A549 (cell line): ENCODE results near the gene MUC6. TPM values are rescaled to one million over a fixed set of nuclear protein-coding genes. Genes with fewer than 3 reads are reported as not detected.

Source experiments
- ATAC-seq, 2 experiments: fragments of 200-7000 bp in 1 of 2; fragments of >200 bp in 1 of 2; cut with Nextera tagmentation in 1 of 2; cut with Tn5 transposase in 1 of 2; 3 replicates each; pipeline versions ENCODE4 v1.8.0 to v1.9.1; 2018 to 2020; ENCODE audit warnings: mild to moderate bottlenecking in 1 of 2, moderate library complexity in 1 of 2
- CTCF ChIA-PET: fragments of 300-600 bp; sonication (Branson Sonifier 250); formaldehyde crosslinking; extraction: SDS; loops from one replicate; lab custom pipeline; 2021; ENCODE audit warnings: antibody characterized with exemption, inconsistent platforms; lab: Yijun Ruan, JAX
- POLR2A ChIA-PET: fragments of 350-600 bp; formaldehyde crosslinking; extraction: SDS; loops from one replicate; lab custom pipeline; 2021; ENCODE audit warnings: antibody characterized with exemption, inconsistent platforms; lab: Yijun Ruan, JAX
- DNase-seq, 2 experiments: peaks; one replicate each; pipeline versions ENCODE4 v3.0.0 to v3.0.0-alpha.2; 2011 to 2016; ENCODE audit warnings: low read depth in 1 of 2, low spot score in 1 of 2
- FAIRE-seq: peaks from 2 replicates; lab custom pipeline; 2011; peaks lifted over from hg19 to GRCh38; lab: Jason Lieb, UNC
- H3K27ac ChIP-seq, 2 experiments: fragments of >200 bp; sonication (Bioruptor Twin); formaldehyde crosslinking; 3 replicates each; pipeline ENCODE4 v1.5.1; 2016 to 2017
- H3K4me1 ChIP-seq: fragments of >200 bp; sonication (Bioruptor Twin); formaldehyde crosslinking; 3 replicates; pipeline ENCODE4 v1.6.1; 2016
- H3K4me2 ChIP-seq: fragments of >200 bp; sonication (Bioruptor Twin); formaldehyde crosslinking; 3 replicates; pipeline ENCODE4 v1.6.1; 2016
- H3K4me3 ChIP-seq: fragments of >200 bp; sonication (Bioruptor Twin); formaldehyde crosslinking; 3 replicates; pipeline ENCODE4 v1.5.1; 2016
- H3K9me3 ChIP-seq: fragments of >200 bp; sonication (Bioruptor Twin); formaldehyde crosslinking; 3 replicates; pipeline ENCODE4 v1.6.1; 2016
- BCL3 ChIP-seq: fragments of >200 bp; sonication (Bioruptor Twin); formaldehyde crosslinking; IDR thresholded peaks from 3 replicates; pipeline ENCODE4 v1.6.1; 2016
- CBX8 ChIP-seq: fragments of 200-600 bp; sonication (generic); IDR thresholded peaks from 2 replicates; pipeline ENCODE4 v1.6.1; 2016
- CHD2 ChIP-seq: fragments of 150-350 bp; IDR thresholded peaks from 2 replicates; pipeline ENCODE4 v1.6.1; 2014; ENCODE audit warnings: low read length; ENCODE audit not compliant: partially characterized antibody
- EHF ChIP-seq: fragments of 250-450 bp; sonication (Bioruptor Pico); IDR thresholded peaks from 2 replicates; pipeline ENCODE4 v1.5.0; 2020; ENCODE audit warnings: mild to moderate bottlenecking
- EHMT2 ChIP-seq: fragments of 200-600 bp; sonication (generic); IDR thresholded peaks from 2 replicates; pipeline ENCODE4 v1.6.1; 2016; ENCODE audit warnings: antibody characterized with exemption, low read depth, mild to moderate bottlenecking, moderate library complexity
- ESRRA ChIP-seq: fragments of 150-350 bp; IDR thresholded peaks from 2 replicates; pipeline ENCODE4 v1.6.1; 2014; ENCODE audit warnings: mild to moderate bottlenecking, low read length, borderline replicate concordance
- FOSL2 ChIP-seq, 2 experiments: fragments of 450-650 bp in 1 of 2; fragments of >200 bp in 1 of 2; sonication (Bioruptor Twin) in 1 of 2; formaldehyde crosslinking; IDR thresholded peaks; 2 replicates each; pipeline versions ENCODE4 v1.5.0 to v1.6.1; 2016 to 2020; ENCODE audit warnings: mild to moderate bottlenecking in 1 of 2, moderate library complexity in 1 of 2
- HOXB5 ChIP-seq: fragments of 250-450 bp; sonication (Bioruptor Pico); IDR thresholded peaks from 2 replicates; pipeline ENCODE4 v1.5.0; 2020; ENCODE audit warnings: mild to moderate bottlenecking, moderate library complexity
- JUN ChIP-seq, 2 experiments: fragments of >200 bp; sonication (Bioruptor Twin); formaldehyde crosslinking; IDR thresholded peaks; 2 replicates in 1 of 2; 3 replicates in 1 of 2; pipeline ENCODE4 v1.6.1; 2016 to 2017
- KDM1A ChIP-seq: fragments of 200-600 bp; sonication (generic); IDR thresholded peaks from 2 replicates; pipeline ENCODE4 v1.6.1; 2016; ENCODE audit warnings: low read depth, mild to moderate bottlenecking
- MAX ChIP-seq: IDR thresholded peaks from 2 replicates; pipeline ENCODE4 v1.6.1; 2012
- MAZ ChIP-seq: fragments of 150-350 bp; IDR thresholded peaks from 2 replicates; pipeline ENCODE4 v1.6.1; 2014; ENCODE audit warnings: antibody characterized with exemption, low read depth, low read length, borderline replicate concordance
- MYC ChIP-seq: IDR thresholded peaks from 2 replicates; pipeline ENCODE4 v1.6.1; 2012; ENCODE audit warnings: mild to moderate bottlenecking, inconsistent platforms, low read length, improper control_type of control experiment, borderline replicate concordance
- NPAS2 ChIP-seq: fragments of 250-450 bp; sonication (Bioruptor Pico); IDR thresholded peaks from 2 replicates; pipeline ENCODE4 v1.8.0; 2022; ENCODE audit warnings: mild to moderate bottlenecking, moderate library complexity, borderline replicate concordance
- NR3C1 ChIP-seq: fragments of >200 bp; sonication (Bioruptor Twin); formaldehyde crosslinking; IDR thresholded peaks from 3 replicates; pipeline ENCODE4 v1.6.1; 2017
- PHF8 ChIP-seq: fragments of 200-600 bp; sonication (generic); IDR thresholded peaks from 2 replicates; pipeline ENCODE4 v1.6.1; 2016; ENCODE audit warnings: low read depth, mild to moderate bottlenecking, antibody characterized with exemption, moderate library complexity, borderline replicate concordance
- POLR2A ChIP-seq: IDR thresholded peaks from 2 replicates; pipeline ENCODE4 v1.6.1; 2012; ENCODE audit warnings: mild to moderate bottlenecking, low read length
- POLR2AphosphoS2 ChIP-seq: conservative IDR thresholded peaks from 2 replicates; pipeline ENCODE4 v1.6.1; 2012; ENCODE audit warnings: low read length, improper control_type of control experiment, inconsistent platforms
- RAD21 ChIP-seq, 2 experiments: fragments of >200 bp in 1 of 2; sonication (Bioruptor Twin) in 1 of 2; formaldehyde crosslinking in 1 of 2; IDR thresholded peaks in 1 of 2; conservative IDR thresholded peaks in 1 of 2; 2 replicates in 1 of 2; 3 replicates in 1 of 2; pipeline ENCODE4 v1.6.1; 2012 to 2018; ENCODE audit warnings: inconsistent platforms in 1 of 2
- RCOR1 ChIP-seq: fragments of 150-350 bp; IDR thresholded peaks from 2 replicates; pipeline ENCODE4 v1.6.1; 2014; ENCODE audit warnings: antibody characterized with exemption, low read length, low read depth
- TFCP2L1 ChIP-seq: fragments of 250-450 bp; sonication (Bioruptor Pico); IDR thresholded peaks from 2 replicates; pipeline ENCODE4 v1.5.0; 2021; ENCODE audit warnings: mild to moderate bottlenecking
- ZFP36 ChIP-seq: fragments of 450-650 bp; IDR thresholded peaks from 2 replicates; pipeline ENCODE4 v1.6.1; 2014; ENCODE audit warnings: borderline replicate concordance; ENCODE audit not compliant: partially characterized antibody
- ZNF302 ChIP-seq: fragments of 250-450 bp; sonication (Bioruptor Pico); IDR thresholded peaks from 2 replicates; pipeline ENCODE4 v1.9.0; 2021; ENCODE audit warnings: inconsistent platforms, mild to moderate bottlenecking, moderate library complexity
- WGBS: methylation state at CpG from one replicate; pipeline ENCODE4 v1.1.6; 2017; ENCODE audit errors: missing lambda C conversion rate; 5-methylcytosine and 5-hydroxymethylcytosine counted together
- polyA plus RNA-seq, 4 experiments: library from polyadenylated mRNA; depleted of rRNA in 3 of 4; stranded (reverse); fragments of >200 nt; fragmentation: RNase III in 1 of 4; extraction: RNeasy Plus Mini Kit Qiagen cat#74134 plus additional on column Dnase treatment in 1 of 4; gene quantifications; 2 replicates in 3 of 4; 3 replicates in 1 of 4; pipeline ENCODE4 v1.2.3, GENCODE V29; 2011 to 2017
- TF ChIP-seq, protein P1 (sequence below): fragments of 250-450 bp; sonication (Bioruptor Pico); IDR thresholded peaks from 2 replicates; pipeline ENCODE4 v1.5.0; 2021; ENCODE audit warnings: mild to moderate bottlenecking, moderate library complexity, borderline replicate concordance
- TF ChIP-seq, protein P2 (sequence below): fragments of 150-350 bp; IDR thresholded peaks from 2 replicates; pipeline ENCODE4 v1.6.1; 2014; ENCODE audit warnings: low read depth, mild to moderate bottlenecking, low read length
- TF ChIP-seq, protein P3 (sequence below): fragments of >200 bp; sonication (Bioruptor Twin); formaldehyde crosslinking; IDR thresholded peaks from 3 replicates; pipeline ENCODE4 v1.5.1; 2016
- TF ChIP-seq, protein P4 (sequence below): fragments of >200 bp; sonication (Bioruptor Twin); formaldehyde crosslinking; IDR thresholded peaks from 2 replicates; pipeline ENCODE4 v1.6.1; 2016

The MUC6 gene
- polyA plus RNA-seq, 2 of the 4 experiments (the other 2 are of a cell fraction) = not detected

- ChIA-PET CTCF (interaction anchor here (0.7 to 3.6 kb wide), 9 partner anchors 9 to 193 kb away, joined by 3 to 38 read pairs (median 4); no protein-coding TSS in a partner anchor), POLR2A (interaction anchor here (0.6 kb wide), 1 partner anchor 12 kb away, joined by 3 read pairs; no protein-coding TSS in a partner anchor)
- 0 out of 3 replicates have a peak, but pooled peaks cover 3% of the 10 kb centered on the region for H3K9me3 ChIP-seq
- 21% methylated on average over 9 of the region's 18 CpGs for WGBS
- TF ChIP-seq, protein P1, sequence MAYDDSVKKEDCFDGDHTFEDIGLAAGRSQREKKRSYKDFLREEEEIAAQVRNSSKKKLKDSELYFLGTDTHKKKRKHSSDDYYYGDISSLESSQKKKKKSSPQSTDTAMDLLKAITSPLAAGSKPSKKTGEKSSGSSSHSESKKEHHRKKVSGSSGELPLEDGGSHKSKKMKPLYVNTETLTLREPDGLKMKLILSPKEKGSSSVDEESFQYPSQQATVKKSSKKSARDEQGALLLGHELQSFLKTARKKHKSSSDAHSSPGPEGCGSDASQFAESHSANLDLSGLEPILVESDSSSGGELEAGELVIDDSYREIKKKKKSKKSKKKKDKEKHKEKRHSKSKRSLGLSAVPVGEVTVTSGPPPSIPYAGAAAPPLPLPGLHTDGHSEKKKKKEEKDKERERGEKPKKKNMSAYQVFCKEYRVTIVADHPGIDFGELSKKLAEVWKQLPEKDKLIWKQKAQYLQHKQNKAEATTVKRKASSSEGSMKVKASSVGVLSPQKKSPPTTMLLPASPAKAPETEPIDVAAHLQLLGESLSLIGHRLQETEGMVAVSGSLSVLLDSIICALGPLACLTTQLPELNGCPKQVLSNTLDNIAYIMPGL = no peak
- TF ChIP-seq RAD21 (conservative IDR thresholded peaks at IDR 0.05 in 1 of 2, IDR thresholded peaks at IDR 0.05 in 1 of 2) (peak; percentile 39 to 41; a peak in 3 of 5 replicates), POLR2AphosphoS2 (no peak), RCOR1 (no peak)
- H3K4me3 ChIP-seq = no peak overlapping the region
- H3K4me2 ChIP-seq = peak overlapping the region; percentile 55
- FAIRE-seq (no peak), ATAC-seq (peak; percentile 49 to 80), DNase-seq (peak; percentile 44 to 46)
- H3K4me1 ChIP-seq = peaks cover 13% of the 10 kb centered on the region
- H3K27ac ChIP-seq = peak overlapping the region; percentile 58 to 82; a peak in 5 of 6 replicates
Measured at GRCh38 chr11:1041936-1042608, 5.6 kb upstream of the MUC6 start.

- POLR2A ChIA-PET = interaction anchor here (0.6 kb wide), 1 partner anchor 13 kb away, joined by 3 read pairs; no protein-coding TSS in a partner anchor
- peak overlapping the region; percentile 58 to 82; a peak in 5 of 6 replicates for H3K27ac ChIP-seq
- 59% methylated on average over 4 of the region's 9 CpGs for WGBS
- peak overlapping the region; percentile 55; the same call in 2 of the 3 replicates for H3K4me2 ChIP-seq
- ATAC-seq (peak in 1 of 2 experiments; percentile 31; a peak in 3 of 6 replicates), FAIRE-seq (no peak), DNase-seq (no peak)
- H3K9me3 ChIP-seq = 0 out of 3 replicates have a peak, but pooled peaks cover 3% of the 10 kb centered on the region
- peaks cover 13% of the 10 kb centered on the region for H3K4me1 ChIP-seq
- CTCF ChIA-PET = interaction anchor here (0.8 to 3.6 kb wide), 7 partner anchors 10 to 193 kb away, joined by 3 to 38 read pairs (median 4); no protein-coding TSS in a partner anchor
- no peak overlapping the region for H3K4me3 ChIP-seq
- TF ChIP-seq ZFP36 (no peak), CBX8 (no peak), HOXB5 (no peak), MAZ (no peak), FOSL2 (IDR thresholded peaks at IDR 0.05) (no peak), FOSL2 (CRISPR knock-in tag; IDR thresholded peaks at IDR 0.05) (no peak), MAX (no peak), PHF8 (no peak), JUN (IDR thresholded peaks at IDR 0.05) (no peak), EHF (CRISPR knock-in tag) (no peak), NR3C1 (no peak), MYC (no peak), RCOR1 (no peak), ESRRA (no peak), POLR2A (no peak)
- TF ChIP-seq, protein P2, sequence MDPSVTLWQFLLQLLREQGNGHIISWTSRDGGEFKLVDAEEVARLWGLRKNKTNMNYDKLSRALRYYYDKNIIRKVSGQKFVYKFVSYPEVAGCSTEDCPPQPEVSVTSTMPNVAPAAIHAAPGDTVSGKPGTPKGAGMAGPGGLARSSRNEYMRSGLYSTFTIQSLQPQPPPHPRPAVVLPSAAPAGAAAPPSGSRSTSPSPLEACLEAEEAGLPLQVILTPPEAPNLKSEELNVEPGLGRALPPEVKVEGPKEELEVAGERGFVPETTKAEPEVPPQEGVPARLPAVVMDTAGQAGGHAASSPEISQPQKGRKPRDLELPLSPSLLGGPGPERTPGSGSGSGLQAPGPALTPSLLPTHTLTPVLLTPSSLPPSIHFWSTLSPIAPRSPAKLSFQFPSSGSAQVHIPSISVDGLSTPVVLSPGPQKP = no peak
Measured at GRCh38 chr11:1041471-1041870, 5.0 kb upstream of the MUC6 start.

- 0 out of 3 replicates have a peak, but pooled peaks cover 3% of the 10 kb centered on the region for H3K9me3 ChIP-seq
- FAIRE-seq = no peak
- peaks cover 13% of the 10 kb centered on the region for H3K4me1 ChIP-seq
- no peak for DNase-seq
- peak overlapping the region in 1 of 2 experiments; percentile 82; a peak in 3 of 6 replicates for H3K27ac ChIP-seq
- ChIA-PET CTCF (interaction anchor here (0.8 to 3.6 kb wide), 5 partner anchors 10 to 171 kb away, joined by 3 to 38 read pairs (median 4); no protein-coding TSS in a partner anchor), POLR2A (no interaction called here)
- 95% methylated on average over 4 of the region's 8 CpGs for WGBS
- no peak; a peak in 1 of 6 replicates for ATAC-seq
- no peak overlapping the region for H3K4me3 ChIP-seq
- H3K4me2 ChIP-seq = no peak overlapping the region
- TF ChIP-seq HOXB5 (no peak), ZNF302 (CRISPR knock-in tag) (no peak), BCL3 (no peak), CHD2 (no peak), EHMT2 (no peak), NPAS2 (CRISPR knock-in tag) (no peak), TFCP2L1 (CRISPR knock-in tag) (no peak), KDM1A (no peak)
- TF ChIP-seq, protein P3, sequence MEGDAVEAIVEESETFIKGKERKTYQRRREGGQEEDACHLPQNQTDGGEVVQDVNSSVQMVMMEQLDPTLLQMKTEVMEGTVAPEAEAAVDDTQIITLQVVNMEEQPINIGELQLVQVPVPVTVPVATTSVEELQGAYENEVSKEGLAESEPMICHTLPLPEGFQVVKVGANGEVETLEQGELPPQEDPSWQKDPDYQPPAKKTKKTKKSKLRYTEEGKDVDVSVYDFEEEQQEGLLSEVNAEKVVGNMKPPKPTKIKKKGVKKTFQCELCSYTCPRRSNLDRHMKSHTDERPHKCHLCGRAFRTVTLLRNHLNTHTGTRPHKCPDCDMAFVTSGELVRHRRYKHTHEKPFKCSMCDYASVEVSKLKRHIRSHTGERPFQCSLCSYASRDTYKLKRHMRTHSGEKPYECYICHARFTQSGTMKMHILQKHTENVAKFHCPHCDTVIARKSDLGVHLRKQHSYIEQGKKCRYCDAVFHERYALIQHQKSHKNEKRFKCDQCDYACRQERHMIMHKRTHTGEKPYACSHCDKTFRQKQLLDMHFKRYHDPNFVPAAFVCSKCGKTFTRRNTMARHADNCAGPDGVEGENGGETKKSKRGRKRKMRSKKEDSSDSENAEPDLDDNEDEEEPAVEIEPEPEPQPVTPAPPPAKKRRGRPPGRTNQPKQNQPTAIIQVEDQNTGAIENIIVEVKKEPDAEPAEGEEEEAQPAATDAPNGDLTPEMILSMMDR = no peak
- TF ChIP-seq, protein P4, sequence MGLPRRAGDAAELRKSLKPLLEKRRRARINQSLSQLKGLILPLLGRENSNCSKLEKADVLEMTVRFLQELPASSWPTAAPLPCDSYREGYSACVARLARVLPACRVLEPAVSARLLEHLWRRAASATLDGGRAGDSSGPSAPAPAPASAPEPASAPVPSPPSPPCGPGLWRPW = no peak
Measured at GRCh38 chr11:1041149-1041467, 4.6 kb upstream of the MUC6 start.
